Frontal cortex (tissue), 4 donors: ENCODE results near the gene PKNOX2. TPM values are rescaled to one million over a fixed set of nuclear protein-coding genes. Genes with fewer than 3 reads are reported as not detected.

Source experiments
- DNase-seq, 2 donors: peaks; one replicate each; pipeline ENCODE4 v3.0.0; 2012; ENCODE audit warnings: low spot score in 2 of 2
- FAIRE-seq: peaks from 2 replicates; lab custom pipeline; 2012; peaks lifted over from hg19 to GRCh38; lab: Jason Lieb, UNC
- total RNA-seq: library from RNA; depleted of rRNA; stranded (reverse); fragments of >200 nt; gene quantifications from one replicate; pipeline ENCODE4 v1.2.3, GENCODE V29; 2014
- donor health status: control.
- donor health status: control.
- donor health status: control.

PKNOX2 gene
- total RNA-seq, 1 donor from 2014 or later: 4.9 TPM

DNA sequence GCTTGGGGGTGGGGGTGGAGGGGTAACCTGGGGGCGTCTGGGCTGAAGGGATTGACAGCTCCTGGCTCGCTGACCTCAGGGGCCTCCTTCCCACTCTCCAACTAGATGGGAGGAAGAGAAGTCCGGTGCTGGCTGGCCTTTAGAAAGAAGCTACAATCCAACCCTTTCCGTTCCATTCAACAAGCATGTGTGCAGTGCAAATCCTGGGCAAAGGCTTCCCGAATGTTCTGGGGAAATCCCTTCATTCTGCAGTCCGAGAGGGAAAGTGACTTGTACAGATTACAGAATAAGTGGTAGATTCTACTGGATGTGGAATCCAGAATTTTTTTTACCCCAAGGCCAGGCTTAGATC lies 181.6 kb downstream of the PKNOX2 start:
- FAIRE-seq: no peak

GRCh38 chr11:125346565-125347260 lies 182.2 kb downstream of the PKNOX2 start:
- DNase-seq (no peak), FAIRE-seq (no peak)

More for the DNA sequence above, 181.6 kb downstream of the PKNOX2 start:
- no peak for DNase-seq

DNA sequence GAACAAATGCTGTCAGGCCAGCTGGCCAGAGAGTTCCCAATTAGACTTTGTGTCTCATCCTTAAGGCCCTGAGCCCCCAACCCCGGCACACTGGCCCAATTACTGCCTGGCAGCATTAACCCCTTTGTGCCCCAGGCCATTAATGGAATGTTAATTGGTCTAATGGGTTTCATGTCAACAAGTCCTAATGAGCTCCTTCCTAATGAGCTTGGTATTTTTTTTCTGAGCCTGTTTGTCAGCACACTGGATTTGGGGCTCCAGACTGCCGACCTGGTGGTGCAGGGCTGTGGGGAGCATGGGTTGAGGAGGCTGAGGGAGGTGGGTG lies 182.7 kb downstream of the PKNOX2 start:
- FAIRE-seq: no peak
- DNase-seq: no peak

GRCh38 chr11:125348141-125348651 lies 183.6 kb downstream of the PKNOX2 start:
- FAIRE-seq (no peak), DNase-seq (no peak)

DNA sequence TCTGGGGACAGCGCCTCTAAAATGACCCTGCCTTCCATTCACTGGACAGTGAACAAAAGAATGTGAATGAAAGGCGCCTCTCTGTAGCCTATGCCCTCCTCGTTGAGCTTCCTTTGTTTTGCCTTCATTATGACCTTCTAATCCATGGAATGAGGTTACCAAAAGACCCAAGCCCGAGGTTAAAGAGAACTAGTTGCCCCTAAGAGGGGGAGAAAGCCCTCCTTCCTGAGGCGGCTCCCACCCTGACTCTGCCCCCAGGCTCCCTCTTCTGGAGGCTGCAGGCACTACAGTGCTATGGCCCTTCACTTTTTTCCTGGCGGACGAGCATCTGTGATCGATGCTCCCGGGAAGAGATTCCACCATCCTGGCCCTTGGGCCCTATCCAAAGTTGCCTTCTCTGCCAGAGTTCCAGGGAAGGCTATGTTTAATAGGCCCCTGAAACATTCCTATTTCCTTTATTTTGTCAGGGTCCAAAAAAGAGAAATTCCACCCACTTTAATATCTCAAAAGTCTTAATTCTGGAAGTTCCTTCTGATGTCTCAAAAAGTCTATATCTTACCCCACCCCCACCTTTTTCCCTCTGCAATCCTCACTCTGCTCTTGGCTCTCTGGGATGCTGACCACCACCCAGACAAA lies 184.2 kb downstream of the PKNOX2 start:
- FAIRE-seq (no peak), DNase-seq (peak; percentile 44 to 63)

DNA sequence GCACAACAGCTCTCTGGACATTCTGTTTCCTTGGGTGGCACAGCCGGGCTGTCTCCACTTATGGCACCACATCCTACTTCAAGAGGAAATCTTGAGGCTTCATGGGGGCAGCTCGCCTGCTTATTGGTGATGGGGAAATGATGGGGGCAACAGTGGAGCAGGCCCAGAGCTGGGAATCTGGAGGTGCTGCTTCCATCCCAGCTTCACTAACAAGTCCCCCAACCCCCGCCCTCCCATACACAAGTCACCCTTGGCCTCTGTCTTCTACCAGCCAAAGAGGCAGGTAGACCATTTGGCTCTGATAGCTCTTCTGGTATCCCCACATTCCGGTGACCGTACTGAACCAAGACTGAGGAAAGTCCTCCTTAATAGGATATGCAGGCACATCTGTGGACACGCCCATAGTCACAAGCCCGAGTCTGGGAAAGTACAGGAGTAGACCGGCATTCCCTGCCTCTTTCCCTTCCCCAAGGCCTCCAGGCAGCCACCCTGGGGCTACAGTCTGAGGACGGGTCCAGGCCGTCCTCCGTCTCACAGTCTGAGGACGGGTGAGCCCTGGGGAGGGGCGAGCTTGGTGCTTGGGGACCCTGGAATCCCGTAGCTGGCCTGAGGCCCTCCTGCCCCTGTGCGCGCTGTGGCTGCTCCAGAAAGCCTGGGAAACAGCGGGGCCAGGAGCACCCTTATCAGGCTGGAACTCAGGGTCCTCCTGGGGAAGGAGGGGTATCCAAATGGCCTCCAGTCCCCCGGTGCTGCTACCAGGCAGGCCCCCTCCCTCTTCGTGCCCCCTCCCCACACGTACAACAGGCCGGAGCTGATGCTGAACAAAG lies 185.9 kb downstream of the PKNOX2 start:
- FAIRE-seq: no peak
- DNase-seq: no peak

GRCh38 chr11:125351033-125351867 lies 186.7 kb downstream of the PKNOX2 start:
- FAIRE-seq (no peak), DNase-seq (no peak)

GRCh38 chr11:125351868-125352250 lies 187.3 kb downstream of the PKNOX2 start:
- FAIRE-seq (no peak), DNase-seq (no peak)

- no peak for DNase-seq
Observed at GRCh38 chr11:125356797-125357196, 192.2 kb downstream of the PKNOX2 start.

DNA sequence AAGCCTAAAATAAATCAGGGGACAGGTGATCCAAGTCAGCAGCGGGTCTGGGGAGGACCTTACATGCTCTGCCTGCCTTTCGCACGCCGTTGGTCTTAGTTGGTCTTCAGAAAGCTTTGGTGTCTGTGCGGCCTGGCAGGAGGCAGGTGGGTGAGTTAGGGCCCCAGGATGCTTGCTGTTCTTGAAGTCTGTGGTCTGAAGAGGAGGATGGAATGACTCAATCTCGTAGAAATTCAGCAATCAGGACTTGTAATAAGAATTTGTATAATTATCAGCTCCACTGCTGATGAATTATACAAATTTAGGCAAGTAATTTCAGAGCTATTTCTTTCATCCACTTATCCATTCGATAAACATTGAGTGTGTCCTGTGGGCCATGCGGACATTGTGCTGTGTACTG lies 193.0 kb downstream of the PKNOX2 start:
- DNase-seq (no peak), FAIRE-seq (no peak)

More at GRCh38 chr11:125356797-125357196, 192.2 kb downstream of the PKNOX2 start:
- no peak for FAIRE-seq

DNA sequence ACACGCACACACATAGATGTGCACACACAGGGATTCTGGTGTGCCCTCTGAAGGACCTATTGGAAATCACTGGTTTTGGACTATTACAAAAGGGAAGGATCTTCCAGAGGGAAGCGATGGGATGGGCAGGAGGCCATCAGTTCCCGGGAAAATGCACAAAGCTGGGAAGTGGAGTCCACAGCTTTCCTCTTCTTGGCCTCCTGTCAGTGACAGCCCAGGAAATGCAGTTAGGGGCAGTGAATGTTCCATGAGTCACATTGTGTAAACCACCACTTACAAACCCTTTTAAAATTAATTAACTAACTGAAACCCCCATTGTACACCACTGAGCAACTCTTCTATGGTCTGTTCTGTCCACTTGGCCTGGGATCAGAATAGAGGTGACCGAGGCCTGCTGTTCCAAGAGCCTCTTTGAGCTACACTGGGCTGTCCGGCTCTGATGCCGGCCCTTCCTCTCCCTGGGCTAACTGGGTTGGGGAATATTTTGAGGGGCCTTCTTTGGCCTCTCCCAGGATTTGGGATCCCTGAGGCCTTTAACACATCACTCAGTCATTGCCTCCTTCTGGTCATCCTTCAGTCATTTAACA lies 193.8 kb downstream of the PKNOX2 start:
- FAIRE-seq: no peak
- no peak for DNase-seq

- no peak for FAIRE-seq
- no peak for DNase-seq
Observed at GRCh38 chr11:125359130-125359529, 194.6 kb downstream of the PKNOX2 start.

DNA sequence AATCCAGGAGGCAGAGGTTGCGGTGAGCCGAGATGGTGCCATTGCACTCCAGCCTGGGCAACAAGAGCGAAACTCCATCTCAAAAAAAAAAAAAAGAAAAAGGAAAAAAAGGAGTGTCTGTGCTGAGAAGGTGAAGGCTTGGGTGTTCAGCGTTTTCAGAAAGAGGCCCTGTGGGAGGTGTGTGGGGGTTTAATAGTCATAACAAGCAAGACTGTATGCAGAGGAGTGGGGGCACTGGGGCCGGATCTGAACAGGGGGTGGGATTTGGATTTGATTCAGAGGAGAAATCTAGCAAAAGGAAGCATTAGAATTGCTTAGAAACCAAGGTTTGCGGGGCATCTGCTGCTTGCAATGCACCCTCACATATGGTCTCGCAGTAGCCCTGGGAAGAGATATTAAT lies 195.5 kb downstream of the PKNOX2 start:
- DNase-seq (no peak), FAIRE-seq (no peak)

DNA sequence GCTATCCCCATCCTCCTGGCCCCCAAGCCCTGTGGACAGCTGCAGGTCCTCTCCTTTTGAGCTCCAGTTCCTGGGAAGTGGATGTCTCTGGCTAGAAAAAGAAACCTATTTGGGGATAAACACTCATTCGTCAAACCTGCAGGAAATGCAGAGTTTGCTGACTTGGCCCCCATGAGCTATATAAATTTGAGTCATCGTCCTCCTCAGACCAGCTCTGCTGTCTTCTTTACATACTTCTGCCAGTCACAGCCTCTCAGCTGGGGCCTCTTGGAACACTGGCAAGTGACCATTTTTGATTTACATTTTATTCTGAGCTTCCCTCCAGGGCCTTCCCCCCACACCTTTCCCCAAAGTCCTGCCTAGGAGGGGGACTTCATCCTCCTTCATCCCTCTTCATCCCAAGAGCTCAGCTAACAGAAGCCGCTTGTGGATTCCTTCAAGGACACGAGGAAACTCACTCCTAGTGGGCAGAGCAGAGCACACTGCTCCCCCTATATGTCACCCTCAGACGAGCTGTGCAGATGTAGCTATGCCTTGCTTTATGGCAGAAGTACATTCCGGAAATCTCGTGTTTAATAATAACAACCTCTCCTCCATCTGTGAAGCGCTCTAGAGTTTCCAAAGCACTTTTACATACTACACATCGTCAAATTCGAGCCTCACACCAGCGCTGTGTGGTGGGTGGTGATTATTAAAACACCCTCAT lies 199.7 kb downstream of the PKNOX2 start:
- DNase-seq (no peak), FAIRE-seq (no peak)

DNA sequence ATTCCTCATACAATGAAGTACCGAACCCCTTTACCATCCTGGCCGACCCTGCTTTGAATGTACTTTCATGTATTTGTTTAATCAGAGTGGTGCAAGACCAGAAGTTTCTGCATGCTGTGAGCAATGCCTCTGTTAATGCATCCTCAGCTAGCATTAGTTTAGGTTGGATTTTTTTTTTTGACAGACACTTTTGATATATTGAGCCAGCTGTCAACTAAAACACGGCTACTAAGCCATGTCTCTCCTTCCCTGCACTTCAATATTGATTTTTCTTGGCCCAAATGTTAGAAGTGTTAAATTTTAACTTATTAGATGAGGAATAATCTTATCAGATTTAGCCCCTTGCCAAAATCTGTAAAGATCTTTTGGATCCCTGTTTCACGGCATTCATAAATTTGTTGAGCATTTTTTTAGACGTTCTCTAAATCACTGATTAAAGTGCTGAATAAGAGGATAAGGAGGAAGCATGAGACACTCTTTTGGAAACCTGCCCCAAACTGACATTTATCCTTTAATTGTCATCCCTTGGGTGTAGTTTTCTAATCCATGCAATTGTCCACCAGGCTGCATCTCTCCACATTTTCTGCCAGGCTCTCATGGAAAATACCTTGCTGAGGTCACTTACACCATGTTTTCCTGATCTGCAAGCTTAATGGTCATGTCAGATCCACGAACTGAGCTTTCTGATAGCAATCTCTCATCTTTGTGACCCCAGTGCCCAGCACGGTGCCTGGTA lies 200.8 kb downstream of the PKNOX2 start:
- FAIRE-seq (no peak), DNase-seq (no peak)

DNA sequence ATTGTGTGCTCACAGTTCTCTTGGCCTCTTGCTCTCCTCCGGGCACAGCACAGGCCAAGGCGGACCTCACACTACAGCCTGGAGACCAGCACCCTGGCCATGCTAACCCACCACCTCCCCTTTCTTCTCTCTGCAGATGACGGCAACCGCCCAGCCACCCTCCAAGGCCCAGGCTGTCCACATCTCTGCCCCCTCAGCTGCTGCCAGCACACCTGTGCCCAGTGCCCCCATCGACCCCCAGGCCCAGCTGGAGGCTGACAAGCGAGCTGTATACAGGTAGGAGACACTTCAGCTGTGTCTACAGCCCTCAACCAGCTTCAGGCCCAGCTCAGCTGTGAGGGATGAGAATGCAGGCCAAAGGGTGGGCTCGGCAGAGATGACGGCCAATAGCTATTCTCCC lies 203.2 kb downstream of the PKNOX2 start:
- FAIRE-seq: no peak

DNA sequence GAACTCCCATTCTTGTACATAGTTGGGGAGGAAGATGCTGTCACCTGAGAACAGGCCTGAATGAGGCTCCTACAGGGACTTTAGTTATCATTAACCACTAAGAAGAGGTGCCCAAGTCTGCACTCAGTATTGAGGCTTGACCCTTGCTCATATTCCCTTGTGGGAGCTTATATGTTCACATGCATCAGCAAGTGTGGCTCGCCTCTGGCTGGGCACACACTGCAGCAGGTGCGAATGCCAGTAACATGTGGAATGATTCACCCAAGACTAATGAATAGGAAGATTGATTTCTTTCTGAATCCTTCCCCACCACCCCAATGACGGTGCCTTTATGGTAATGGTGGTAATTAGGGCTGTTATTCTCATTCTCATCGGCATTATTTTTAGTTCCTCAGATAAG lies 204.2 kb downstream of the PKNOX2 start:
- no peak for DNase-seq
- no peak for FAIRE-seq

More for the DNA sequence above, 203.2 kb downstream of the PKNOX2 start:
- DNase-seq: no peak

- DNase-seq (no peak), FAIRE-seq (no peak)
Observed at GRCh38 chr11:125369808-125370207, 205.3 kb downstream of the PKNOX2 start.
